SK-N-SH (cell line): ENCODE measurements around the gene HRH1. TPM values are rescaled to one million over a fixed set of nuclear protein-coding genes. Genes with fewer than 3 reads are reported as not detected.

Experiments
- CTCF ChIA-PET: fragments of 300-600, 350-600 bp; formaldehyde crosslinking; extraction: SDS; loops from one replicate; lab custom pipeline; 2021; lab: Yijun Ruan, JAX
- POLR2A ChIA-PET: fragments of 350-600 bp; sonication (Branson Sonifier 250); formaldehyde crosslinking; extraction: SDS; loops from one replicate; lab custom pipeline; 2020; ENCODE audit warnings: antibody characterized with exemption, inconsistent platforms; lab: Yijun Ruan, JAX
- DNase-seq: peaks from one replicate; pipeline ENCODE4 v3.0.0; 2012
- H2AFZ ChIP-seq: fragments of 200-600 bp; sonication (generic); 2 replicates; pipeline ENCODE4 v1.8.1; 2016; ENCODE audit warnings: antibody characterized with exemption, mild to moderate bottlenecking, low read depth
- H3F3A ChIP-seq: fragments of 200-600 bp; sonication (generic); replicated peaks from 2 replicates; pipeline ENCODE3; 2016; ENCODE audit warnings: antibody characterized with exemption, mild to moderate bottlenecking; ENCODE audit not compliant: insufficient read depth
- H3K27ac ChIP-seq, 2 experiments: fragments of 200-500 bp in 1 of 2; fragments of 200-600 bp in 1 of 2; sonication (Bioruptor generic) in 1 of 2; sonication (generic), shearing (Covaris generic) in 1 of 2; 2 replicates each; pipeline versions ENCODE4 v1.5.1 to v1.6.1; 2014 to 2016; ENCODE audit warnings: low read depth in 2 of 2, inconsistent platforms in 1 of 2, low read length in 1 of 2, mild to moderate bottlenecking in 1 of 2, mixed read lengths in 1 of 2
- H3K27me3 ChIP-seq: fragments of 200-600 bp; sonication (generic), shearing (Covaris generic); 2 replicates; pipeline ENCODE4 v1.6.1; 2016; ENCODE audit warnings: mixed run types; ENCODE audit not compliant: insufficient read depth
- H3K36me3 ChIP-seq, 2 experiments: fragments of 200-500 bp in 1 of 2; fragments of 200-600 bp in 1 of 2; sonication (Bioruptor generic) in 1 of 2; sonication (generic) in 1 of 2; replicated peaks in 1 of 2; 2 replicates each; pipeline versions ENCODE3 to v1.5.1; 2014 to 2016; ENCODE audit warnings: low read length in 1 of 2, mild to moderate bottlenecking in 1 of 2; ENCODE audit not compliant: insufficient read depth in 2 of 2, control insufficient read depth in 1 of 2
- H3K4me1 ChIP-seq, 2 experiments: fragments of 200-500 bp in 1 of 2; fragments of 200-600 bp in 1 of 2; sonication (Bioruptor generic) in 1 of 2; sonication (generic), shearing (Covaris generic) in 1 of 2; 2 replicates each; pipeline versions ENCODE4 v1.5.1 to v1.6.1; 2014 to 2016; ENCODE audit warnings: low read depth in 1 of 2, low read length in 1 of 2, mixed run types in 1 of 2; ENCODE audit not compliant: insufficient read depth in 2 of 2, control insufficient read depth in 1 of 2
- H3K4me2 ChIP-seq: fragments of 200-600 bp; sonication (generic), shearing (Covaris generic); 2 replicates; pipeline ENCODE4 v1.6.1; 2017; ENCODE audit warnings: mixed run types
- H3K4me3 ChIP-seq, 2 experiments: fragments of 200-500 bp in 1 of 2; fragments of 200-600 bp in 1 of 2; sonication (Bioruptor generic) in 1 of 2; sonication (generic), shearing (Covaris generic) in 1 of 2; 2 replicates each; pipeline versions ENCODE4 v1.5.1 to v1.8.1; 2014 to 2016; ENCODE audit warnings: low read depth in 2 of 2, inconsistent platforms in 1 of 2, low read length in 1 of 2, mild to moderate bottlenecking in 1 of 2, mixed read lengths in 1 of 2, moderate library complexity in 1 of 2
- H3K79me2 ChIP-seq: fragments of 200-600 bp; sonication (generic); 2 replicates; pipeline ENCODE4 v1.8.1; 2017; ENCODE audit warnings: mild to moderate bottlenecking; ENCODE audit not compliant: insufficient read depth
- H3K9ac ChIP-seq: fragments of 200-600 bp; sonication (generic); 2 replicates; pipeline ENCODE4 v1.6.1; 2017; ENCODE audit warnings: mixed run types
- H3K9me2 ChIP-seq: fragments of 200-600 bp; sonication (generic); 2 replicates; pipeline ENCODE4 v1.6.1; 2017; ENCODE audit warnings: mixed run types
- H3K9me3 ChIP-seq: fragments of 200-600 bp; sonication (generic); 2 replicates; pipeline ENCODE4 v1.6.1; 2017; ENCODE audit warnings: mixed run types, mild to moderate bottlenecking, moderate library complexity
- H4K20me1 ChIP-seq: fragments of 200-600 bp; sonication (generic); 2 replicates; pipeline ENCODE4 v1.6.1; 2017; ENCODE audit warnings: mild to moderate bottlenecking, mixed run types; ENCODE audit not compliant: insufficient read depth
- CHD2 ChIP-seq: fragments of 150-350 bp; IDR thresholded peaks from 2 replicates; pipeline ENCODE4 v1.6.1; 2018; ENCODE audit warnings: low read length; ENCODE audit not compliant: partially characterized antibody
- CTCF ChIP-seq: fragments of 200-600 bp; sonication (generic); IDR thresholded peaks from 2 replicates; pipeline ENCODE4 v1.6.1; 2017; ENCODE audit warnings: antibody characterized with exemption, mild to moderate bottlenecking, moderate library complexity
- ELF1 ChIP-seq: IDR thresholded peaks from 2 replicates; pipeline ENCODE4 v1.4.0; 2012
- EP300 ChIP-seq, 2 experiments: IDR thresholded peaks; 2 replicates each; pipeline versions ENCODE4 v1.4.0 to v1.6.1; 2012; ENCODE audit warnings: borderline replicate concordance in 1 of 2, low read depth in 1 of 2, low read length in 1 of 2
- EZH2phosphoT487 ChIP-seq: fragments of 200-600 bp; sonication (generic); IDR thresholded peaks from 2 replicates; pipeline ENCODE4 v1.6.1; 2017; ENCODE audit warnings: low read depth, mixed run types, mild to moderate bottlenecking, antibody characterized with exemption, moderate library complexity, borderline replicate concordance
- FOSL2 ChIP-seq: IDR thresholded peaks from 2 replicates; pipeline ENCODE4 v1.4.0; 2012; ENCODE audit warnings: low read depth, mild to moderate bottlenecking, moderate library complexity, borderline replicate concordance
- FOXM1 ChIP-seq: IDR thresholded peaks from 2 replicates; pipeline ENCODE4 v1.4.0; 2012; ENCODE audit warnings: low read depth, mild to moderate bottlenecking
- GABPA ChIP-seq: IDR thresholded peaks from 2 replicates; pipeline ENCODE4 v1.4.0; 2012; ENCODE audit warnings: low read depth, mild to moderate bottlenecking
- IRF3 ChIP-seq: fragments of 150-350 bp; IDR thresholded peaks from 2 replicates; pipeline ENCODE4 v1.6.1; 2016; ENCODE audit warnings: mild to moderate bottlenecking, low read depth, low read length
- JUND ChIP-seq: IDR thresholded peaks from 2 replicates; pipeline ENCODE4 v1.4.0; 2012
- MAX ChIP-seq: IDR thresholded peaks from 2 replicates; pipeline ENCODE4 v1.4.0; 2012; ENCODE audit warnings: low read depth
- NFIC ChIP-seq: IDR thresholded peaks from 2 replicates; pipeline ENCODE4 v1.4.0; 2012; ENCODE audit warnings: borderline replicate concordance
- PBX3 ChIP-seq: IDR thresholded peaks from 2 replicates; pipeline ENCODE4; 2012
- POLR2AphosphoS5 ChIP-seq: IDR thresholded peaks from 2 replicates; pipeline ENCODE4 v1.6.1; 2012; ENCODE audit warnings: low read depth, low read length
- RAD21 ChIP-seq: IDR thresholded peaks from 2 replicates; pipeline ENCODE4 v1.6.1; 2012; ENCODE audit warnings: mild to moderate bottlenecking, low read length
- RXRA ChIP-seq: IDR thresholded peaks from 2 replicates; pipeline ENCODE4 v1.4.0; 2012; ENCODE audit warnings: low read depth, mild to moderate bottlenecking, borderline replicate concordance
- SMC3 ChIP-seq: IDR thresholded peaks from 2 replicates; pipeline ENCODE4 v1.6.1; 2012; ENCODE audit warnings: low read depth, low read length, improper control_type of control experiment
- TCF12 ChIP-seq: IDR thresholded peaks from 2 replicates; pipeline ENCODE4 v1.4.0; 2012
- TEAD4 ChIP-seq: IDR thresholded peaks from 2 replicates; pipeline ENCODE4 v1.4.0; 2012; ENCODE audit warnings: mild to moderate bottlenecking, borderline replicate concordance; ENCODE audit not compliant: insufficient read depth
- USF2 ChIP-seq: fragments of 150-350 bp; IDR thresholded peaks from 2 replicates; pipeline ENCODE4 v1.6.1; 2017; ENCODE audit warnings: antibody characterized with exemption, low read length, low read depth, borderline replicate concordance
- ZBTB33 ChIP-seq: IDR thresholded peaks from 2 replicates; pipeline ENCODE4 v1.4.0; 2012; ENCODE audit warnings: low read depth, borderline replicate concordance
- WGBS: methylation state at CpG from one replicate; pipeline ENCODE4 v1.1.6; 2017; ENCODE audit warnings: low lambda C conversion rate; 5-methylcytosine and 5-hydroxymethylcytosine counted together
- polyA plus RNA-seq, 3 experiments: library from polyadenylated mRNA; depleted of rRNA; stranded (reverse); fragments of >200 nt; gene quantifications; 2 replicates each; pipeline ENCODE4 v1.2.3, GENCODE V29; 2012

Gene HRH1
- polyA plus RNA-seq, 1 of the 3 experiments (the other 2 are of a cell fraction): 6.2 TPM

GRCh38 chr3:11201251-11202019, 47.1 kb downstream of the HRH1 start:
- peaks cover 81% of the 10 kb centered on the region for H3K79me2 ChIP-seq
- no peak for DNase-seq
- H3F3A ChIP-seq: peaks cover 56% of the 10 kb centered on the region
- H2AFZ ChIP-seq: peak overlapping the region; percentile 57
- H3K36me3 ChIP-seq: peaks cover 0 to 6% of the 10 kb centered on the region in 2 experiments
- H3K9me3 ChIP-seq: no peaks in the 10 kb centered on the region
- no peaks in the 10 kb centered on the region for H3K27me3 ChIP-seq
- peak overlapping the region; percentile 69; the same call in 1 of the 2 replicates for H3K9ac ChIP-seq
- ChIA-PET CTCF (interaction anchor here (0.6 to 2.6 kb wide), 7 partner anchors 10 to 1185 kb away, joined by 3 to 12 read pairs (median 3); partner anchors contain the start of gene HRH1), POLR2A (no interaction called here)
- WGBS: 24% methylated on average over 7 of the region's 7 CpGs
- peak overlapping the region; percentile 46 for H3K4me2 ChIP-seq
- H3K27ac ChIP-seq: peak overlapping the region; percentile 73 to 94
- no peak overlapping the region for H3K4me3 ChIP-seq
- H4K20me1 ChIP-seq: no peaks in the 10 kb centered on the region
- H3K9me2 ChIP-seq: no peaks in the 10 kb centered on the region
- H3K4me1 ChIP-seq: peaks cover 29 to 36% of the 10 kb centered on the region in 2 experiments
- TF ChIP-seq MAX: peak; percentile 58
- TF ChIP-seq CHD2: no peak
- TF ChIP-seq TCF12: peak; percentile 89
- peak; percentile 53 for TF ChIP-seq POLR2AphosphoS5
- TF ChIP-seq PBX3: peak; percentile 60
- peak; percentile 44; the same call in 1 of the 2 replicates for TF ChIP-seq FOSL2
- no peak for TF ChIP-seq FOXM1
- TF ChIP-seq EP300 (IDR thresholded peaks at IDR 0.05; ENCODE audit: borderline replicate concordance in 1 of 2, low read depth in 1 of 2, low read length in 1 of 2): peak in 1 of 2 experiments; percentile 70; a peak in 2 of 4 replicates
- TF ChIP-seq IRF3: no peak
- peak; percentile 54 for TF ChIP-seq JUND
- peak; percentile 55; the same call in 1 of the 2 replicates for TF ChIP-seq RXRA
- TF ChIP-seq TEAD4: peak; percentile 53; the same call in 1 of the 2 replicates
- no peak for TF ChIP-seq SMC3
- TF ChIP-seq NFIC: peak; percentile 80

GRCh38 chr3:11203961-11204360, 49.7 kb downstream of the HRH1 start:
- Histone ChIP-seq H3K4me3 (no peak overlapping the region), H3K79me2 (peaks cover 81% of the 10 kb centered on the region), H3K4me2 (no peak overlapping the region), H4K20me1 (no peaks in the 10 kb centered on the region), H2AFZ (no peak overlapping the region), H3K27me3 (no peaks in the 10 kb centered on the region), H3K9ac (no peak overlapping the region), H3K36me3 (peaks cover 0 to 6% of the 10 kb centered on the region in 2 experiments), H3K9me3 (no peaks in the 10 kb centered on the region), H3F3A (peaks cover 43% of the 10 kb centered on the region), H3K27ac (peak overlapping the region in 1 of 2 experiments; percentile 97; a peak in 1 of 4 replicates), H3K9me2 (no peaks in the 10 kb centered on the region), H3K4me1 (peaks cover 14 to 28% of the 10 kb centered on the region in 2 experiments; a peak in 3 of 4 replicates)
- DNase-seq: no peak
- WGBS: 95% methylated on average over 2 of the region's 2 CpGs
- ChIA-PET POLR2A (no interaction called here), CTCF (interaction anchor here (1.0 to 4.0 kb wide), 3 partner anchors 10 to 143 kb away, joined by 3 to 41 read pairs (median 32); partner anchors contain the start of gene HRH1)
- TF ChIP-seq CTCF: no peak
- no peak for TF ChIP-seq USF2
- no peak for TF ChIP-seq EZH2phosphoT487
- no peak for TF ChIP-seq ELF1
- no peak for TF ChIP-seq FOXM1
- no peak for TF ChIP-seq GABPA
- no peak for TF ChIP-seq RAD21
- TF ChIP-seq ZBTB33: no peak
